GM12873 (cell line): ENCODE results near the gene SORCS2.

ENCODE experiments used
- TF ChIP-seq, protein P1 (sequence below): IDR thresholded peaks from 2 replicates; pipeline ENCODE4 v1.5.1; 2012; ENCODE audit warnings: low read depth, mild to moderate bottlenecking, moderate library complexity, low read length, control low read depth; ENCODE audit not compliant: insufficient read depth; ENCODE audit errors: missing control alignments

Gene SORCS2

GRCh38 chr4:7436256-7436655, 243.9 kb downstream of the SORCS2 start:
- TF ChIP-seq, protein P1, sequence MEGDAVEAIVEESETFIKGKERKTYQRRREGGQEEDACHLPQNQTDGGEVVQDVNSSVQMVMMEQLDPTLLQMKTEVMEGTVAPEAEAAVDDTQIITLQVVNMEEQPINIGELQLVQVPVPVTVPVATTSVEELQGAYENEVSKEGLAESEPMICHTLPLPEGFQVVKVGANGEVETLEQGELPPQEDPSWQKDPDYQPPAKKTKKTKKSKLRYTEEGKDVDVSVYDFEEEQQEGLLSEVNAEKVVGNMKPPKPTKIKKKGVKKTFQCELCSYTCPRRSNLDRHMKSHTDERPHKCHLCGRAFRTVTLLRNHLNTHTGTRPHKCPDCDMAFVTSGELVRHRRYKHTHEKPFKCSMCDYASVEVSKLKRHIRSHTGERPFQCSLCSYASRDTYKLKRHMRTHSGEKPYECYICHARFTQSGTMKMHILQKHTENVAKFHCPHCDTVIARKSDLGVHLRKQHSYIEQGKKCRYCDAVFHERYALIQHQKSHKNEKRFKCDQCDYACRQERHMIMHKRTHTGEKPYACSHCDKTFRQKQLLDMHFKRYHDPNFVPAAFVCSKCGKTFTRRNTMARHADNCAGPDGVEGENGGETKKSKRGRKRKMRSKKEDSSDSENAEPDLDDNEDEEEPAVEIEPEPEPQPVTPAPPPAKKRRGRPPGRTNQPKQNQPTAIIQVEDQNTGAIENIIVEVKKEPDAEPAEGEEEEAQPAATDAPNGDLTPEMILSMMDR, result no peak

GRCh38 chr4:7439699-7440098, 247.4 kb downstream of the SORCS2 start:
- TF ChIP-seq, protein P1, result no peak

DNA sequence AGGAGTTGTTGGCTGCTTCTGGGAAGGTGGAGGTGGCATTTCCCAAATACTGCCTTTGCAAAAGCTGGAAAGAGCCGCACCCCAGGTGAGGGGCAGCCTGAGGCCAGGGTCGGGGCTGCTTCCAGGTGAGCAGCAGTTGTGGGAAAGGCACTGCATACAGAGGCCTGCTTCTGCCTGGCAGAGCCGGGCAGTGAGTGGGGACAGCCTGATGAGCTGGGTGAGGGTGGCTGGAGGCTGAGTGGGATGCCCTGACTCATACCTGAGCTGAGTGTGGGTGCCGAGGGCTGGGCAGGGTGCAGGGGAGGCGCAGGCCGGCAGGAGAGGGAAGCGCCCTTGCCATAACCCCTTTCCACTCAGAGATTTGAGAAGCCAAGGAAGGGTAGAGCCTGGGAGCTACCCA, 248.9 kb downstream of the SORCS2 start:
- TF ChIP-seq, protein P1, result no peak

- TF ChIP-seq, protein P1, result no peak
Observed at GRCh38 chr4:7442574-7443162, 250.3 kb downstream of the SORCS2 start.

DNA sequence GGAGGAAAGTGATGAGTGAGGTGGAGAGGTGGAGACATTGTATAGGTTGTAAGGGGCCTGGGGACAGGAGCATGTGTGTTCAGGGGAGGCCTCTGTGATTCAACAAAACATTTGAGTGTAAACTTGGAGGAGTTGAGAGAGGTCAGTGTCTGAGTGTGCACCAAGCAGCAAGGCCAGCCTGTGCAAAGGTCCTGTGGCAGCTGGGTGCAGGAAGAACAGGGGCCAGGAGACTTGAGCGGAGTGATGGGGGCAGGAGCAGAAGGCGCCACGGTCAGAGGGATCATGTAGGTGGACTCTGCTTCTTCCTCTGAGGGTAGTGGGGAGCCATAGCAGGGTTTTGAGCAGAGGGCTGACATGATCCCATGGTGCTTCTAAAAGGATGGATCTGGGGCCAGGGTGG, 252.0 kb downstream of the SORCS2 start:
- TF ChIP-seq, protein P1, result no peak

DNA sequence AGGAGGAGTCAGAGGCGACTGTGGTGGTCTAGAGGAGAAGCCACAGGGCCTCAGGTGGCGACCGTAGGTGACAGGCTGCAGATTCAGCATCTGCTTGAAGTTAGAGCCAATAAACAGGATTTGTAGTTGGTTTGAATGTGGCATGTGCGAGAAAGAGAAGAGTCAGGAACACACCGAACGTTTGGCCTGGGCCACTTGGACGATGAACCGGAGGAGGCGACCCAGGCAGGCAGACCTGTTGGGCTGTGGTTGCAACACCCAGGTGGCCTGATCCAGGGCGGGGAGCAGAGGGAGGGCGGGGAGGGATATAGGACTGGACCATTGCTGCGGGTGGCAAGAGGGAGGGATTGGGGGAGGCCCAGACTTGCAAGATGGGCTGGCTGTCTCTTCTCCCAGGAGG, 252.4 kb downstream of the SORCS2 start:
- TF ChIP-seq, protein P1, result no peak

DNA sequence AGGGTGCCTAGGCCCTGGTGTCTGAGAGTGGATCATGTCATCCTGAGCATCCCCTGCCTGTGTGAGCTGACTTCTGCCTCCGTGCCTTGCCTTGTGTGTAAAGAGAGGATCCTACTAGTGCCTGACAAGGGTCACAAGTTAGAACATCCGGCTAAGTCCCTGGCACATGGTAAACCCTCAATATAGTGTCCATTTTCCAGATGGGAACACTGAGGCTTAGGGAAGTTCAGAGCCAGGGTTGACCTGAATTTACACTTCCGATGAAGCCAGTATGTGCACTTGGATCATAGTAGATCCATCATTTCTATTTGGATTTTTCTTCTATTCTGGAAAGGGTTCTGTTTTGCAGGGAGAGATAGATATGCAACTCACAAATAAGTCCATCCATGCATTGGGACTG, 254.9 kb downstream of the SORCS2 start:
- TF ChIP-seq, protein P1, result no peak
